HCT116 (cell line): ENCODE results near the gene SART1. TPM values are rescaled to one million over a fixed set of nuclear protein-coding genes. Genes with fewer than 3 reads are reported as not detected.

Source experiments
- ATAC-seq: fragments of 200-7000 bp; cut with Tn5 transposase; 2 replicates; pipeline ENCODE4 v1.9.1; 2020; ENCODE audit warnings: mild to moderate bottlenecking, moderate library complexity
- BruUV-seq: library from RNA; stranded (reverse); fragments of 400-500 nt; replicated peaks from 2 replicates; lab custom pipeline; 2021; lab: Mats Ljungman, UMichigan
- CTCF ChIA-PET: fragments of 300-600 bp; sonication (Branson Sonifier 250); formaldehyde crosslinking; loops from one replicate; lab custom pipeline; 2021; ENCODE audit warnings: antibody characterized with exemption; lab: Charles Lee
- POLR2A ChIA-PET: fragments of 300-600, 350-600 bp; sonication (Branson Sonifier 250); formaldehyde crosslinking; loops from one replicate; lab custom pipeline; 2021; ENCODE audit warnings: antibody characterized with exemption; lab: Charles Lee
- RAD21 ChIA-PET, 2 experiments: fragments of 300-600 bp; sonication (Branson Sonifier 250); formaldehyde crosslinking; loops; one replicate each; lab custom pipeline; 2023; ENCODE audit warnings: low total read pairs in 2 of 2; ENCODE audit not compliant: uncharacterized antibody in 2 of 2, unreplicated experiment in 2 of 2, low non-redundant PET in 1 of 2; lab: Charles Lee
- DNase-seq: peaks from one replicate; pipeline ENCODE4 v3.0.0-alpha.2; 2010; ENCODE audit warnings: low read depth, low spot score
- H2AFZ ChIP-seq: fragments of 200-600 bp; shearing (Covaris generic), sonication (generic); 2 replicates; pipeline ENCODE4 v1.6.1; 2017; ENCODE audit warnings: low read depth, mixed run types, mixed read lengths, antibody characterized with exemption, low read length; ENCODE audit not compliant: poor library complexity, severe bottlenecking
- H3K27ac ChIP-seq: 2 replicates; pipeline ENCODE4 v1.5.1; 2012; ENCODE audit warnings: low read depth, low read length
- H3K27me3 ChIP-seq: fragments of 200-600 bp; sonication (generic); 2 replicates; pipeline ENCODE4 v1.6.1; 2016; ENCODE audit warnings: mixed run types, low read length, mixed read lengths; ENCODE audit not compliant: insufficient read depth
- H3K36me3 ChIP-seq, 2 experiments: fragments of 200-500 bp in 1 of 2; fragments of 200-600 bp in 1 of 2; sonication (Bioruptor generic) in 1 of 2; sonication (generic) in 1 of 2; 2 replicates each; pipeline versions ENCODE4 v1.5.1 to v1.6.1; 2014 to 2016; ENCODE audit warnings: low read length in 2 of 2, inconsistent platforms in 1 of 2, mixed read lengths in 1 of 2, mixed run types in 1 of 2; ENCODE audit not compliant: insufficient read depth in 2 of 2, control insufficient read depth in 1 of 2
- H3K4me1 ChIP-seq, 2 experiments: fragments of 200-600 bp in 1 of 2; sonication (generic) in 1 of 2; 2 replicates each; pipeline versions ENCODE4 v1.5.1 to v1.6.1; 2012 to 2017; ENCODE audit warnings: low read length in 2 of 2, inconsistent platforms in 1 of 2, mild to moderate bottlenecking in 1 of 2, mixed read lengths in 1 of 2, mixed run types in 1 of 2, moderate library complexity in 1 of 2; ENCODE audit not compliant: insufficient read depth in 2 of 2, control insufficient read depth in 1 of 2
- H3K4me2 ChIP-seq: fragments of 200-600 bp; sonication (generic); 2 replicates; pipeline ENCODE4 v1.6.1; 2017; ENCODE audit warnings: mixed run types, low read length, mixed read lengths
- H3K4me3 ChIP-seq, 2 experiments: fragments of 200-600 bp in 1 of 2; sonication (generic) in 1 of 2; replicated peaks in 1 of 2; 2 replicates each; pipeline ENCODE4 v1.5.1; 2011 to 2016; ENCODE audit warnings: low read length in 2 of 2, control low read depth in 1 of 2, low read depth in 1 of 2, mild to moderate bottlenecking in 1 of 2, mixed read lengths in 1 of 2, mixed run types in 1 of 2
- H3K79me2 ChIP-seq: fragments of 200-600 bp; sonication (generic); 2 replicates; pipeline ENCODE4 v1.6.1; 2017; ENCODE audit warnings: mild to moderate bottlenecking, mixed run types, low read length, moderate library complexity, mixed read lengths; ENCODE audit not compliant: insufficient read depth
- H3K9ac ChIP-seq: fragments of 200-600 bp; sonication (generic); 2 replicates; pipeline ENCODE4 v1.6.1; 2016; ENCODE audit warnings: low read length, mixed read lengths
- H3K9me2 ChIP-seq: fragments of 200-600 bp; sonication (generic), shearing (Covaris generic); 2 replicates; pipeline ENCODE4 v1.6.1; 2017; ENCODE audit warnings: mixed run types, mild to moderate bottlenecking, moderate library complexity; ENCODE audit not compliant: insufficient read depth
- H3K9me3 ChIP-seq, 2 experiments: fragments of 200-500 bp in 1 of 2; fragments of 200-600 bp in 1 of 2; sonication (Bioruptor generic) in 1 of 2; sonication (generic) in 1 of 2; 2 replicates each; pipeline ENCODE4 v1.6.1; 2014 to 2017; ENCODE audit warnings: low read length in 2 of 2, mixed read lengths in 2 of 2, inconsistent platforms in 1 of 2, low read depth in 1 of 2, mild to moderate bottlenecking in 1 of 2, mixed run types in 1 of 2, moderate library complexity in 1 of 2; ENCODE audit not compliant: control insufficient read depth in 1 of 2, insufficient read depth in 1 of 2
- H4K20me1 ChIP-seq: fragments of 200-600 bp; sonication (generic), shearing (Covaris generic); 2 replicates; pipeline ENCODE4 v1.6.1; 2017; ENCODE audit warnings: mixed run types, mild to moderate bottlenecking, moderate library complexity; ENCODE audit not compliant: insufficient read depth
- CEBPB ChIP-seq: IDR thresholded peaks from 2 replicates; pipeline ENCODE4 v1.6.1; 2012; ENCODE audit warnings: low read depth
- EGR1 ChIP-seq: IDR thresholded peaks from 2 replicates; pipeline ENCODE4 v1.6.1; 2012; ENCODE audit warnings: low read depth
- ELF1 ChIP-seq: IDR thresholded peaks from 2 replicates; pipeline ENCODE4 v1.6.1; 2012; ENCODE audit warnings: low read depth, borderline replicate concordance
- JUND ChIP-seq: IDR thresholded peaks from 2 replicates; pipeline ENCODE4 v1.6.1; 2012
- POLR2A ChIP-seq: IDR thresholded peaks from 2 replicates; pipeline ENCODE4 v1.7.0; 2011; ENCODE audit warnings: borderline replicate concordance; ENCODE audit not compliant: insufficient read depth, insufficient read length; ENCODE audit errors: extremely low read depth
- POLR2AphosphoS5 ChIP-seq: IDR thresholded peaks from 2 replicates; pipeline ENCODE4 v1.6.1; 2011; ENCODE audit warnings: mild to moderate bottlenecking, low read depth, low read length, moderate library complexity
- RAD21 ChIP-seq: IDR thresholded peaks from 2 replicates; pipeline ENCODE4 v1.6.1; 2012; ENCODE audit warnings: low read depth, mild to moderate bottlenecking
- REST ChIP-seq: IDR thresholded peaks from 2 replicates; pipeline ENCODE4 v1.6.1; 2012; ENCODE audit warnings: low read depth
- SRF ChIP-seq: IDR thresholded peaks from 2 replicates; pipeline ENCODE4 v1.6.1; 2012; ENCODE audit warnings: low read depth
- YY1 ChIP-seq: IDR thresholded peaks from 2 replicates; pipeline ENCODE4 v1.6.1; 2011; ENCODE audit warnings: low read length, low read depth, moderate library complexity, mild to moderate bottlenecking; ENCODE audit not compliant: insufficient replicate concordance; ENCODE audit errors: extremely low read depth
- ZBTB33 ChIP-seq: IDR thresholded peaks from 2 replicates; pipeline ENCODE4 v1.6.1; 2011; ENCODE audit warnings: mild to moderate bottlenecking, low read length, moderate library complexity; ENCODE audit not compliant: insufficient replicate concordance; ENCODE audit errors: extremely low read depth
- intact Hi-C: fragments of 100-400 bp; cut with micrococcal nuclease; formaldehyde crosslinking; loops from 2 replicates; pipeline ENCODE4 v1.10.0; 2022
- total RNA-seq: library from RNA; stranded (reverse); gene quantifications from one replicate; pipeline ENCODE4 v1.2.1, GENCODE V29; 2021; ENCODE audit not compliant: unreplicated experiment

SART1 gene
- total RNA-seq, 1 experiment from 2014 or later = 47.9 TPM

- no peak for ATAC-seq
Measured at GRCh38 chr11:66008095-66008467, 46.5 kb downstream of the SART1 start.

More at GRCh38 chr11:66008095-66008467, 46.5 kb downstream of the SART1 start:
- no peaks in the 10 kb centered on the region for H4K20me1 ChIP-seq
- TF ChIP-seq ELF1 = no peak
- no peak for TF ChIP-seq EGR1
- TF ChIP-seq POLR2AphosphoS5 = no peak
- no peak for TF ChIP-seq POLR2A
- TF ChIP-seq CEBPB = no peak
- TF ChIP-seq JUND = no peak
- no peak for TF ChIP-seq ZBTB33
- no peak for TF ChIP-seq YY1
- TF ChIP-seq REST = no peak
- no peak for TF ChIP-seq SRF
- TF ChIP-seq RAD21 = no peak
- peaks cover 11 to 24% of the 10 kb centered on the region in 2 experiments for H3K36me3 ChIP-seq
- H3K4me1 ChIP-seq = peaks cover 51 to 90% of the 10 kb centered on the region in 2 experiments
- peak overlapping the region; percentile 46 for H3K27ac ChIP-seq
- H3K9me2 ChIP-seq = no peaks in the 10 kb centered on the region
- no peaks in the 10 kb centered on the region for H3K27me3 ChIP-seq
- peaks cover 25% of the 10 kb centered on the region for H3K79me2 ChIP-seq
- DNase-seq = no peak
- ChIA-PET POLR2A (interaction anchor here (1.1 kb wide), 1 partner anchor 118 kb away, joined by 4 read pairs; the partner anchor contains the start of gene CCDC85B), CTCF (interaction anchor here (0.6 to 1.3 kb wide), 2 partner anchors 15 to 148 kb away, joined by 3 to 5 read pairs; partner anchors contain the start of gene MUS81), RAD21 (no interaction called here)
- no peak overlapping the region for H3K4me3 ChIP-seq
- BruUV-seq = no TSS peak
- H3K9me3 ChIP-seq = no peaks in the 10 kb centered on the region
- H3K9ac ChIP-seq = peak overlapping the region; percentile 11; the same call in 1 of the 2 replicates
- peak overlapping the region; percentile 36 for H3K4me2 ChIP-seq
- H2AFZ ChIP-seq = no peak overlapping the region
- intact Hi-C loops = no loop called here
